Measurements from ENCODE around the gene JPH3.

Gene JPH3

DNA sequence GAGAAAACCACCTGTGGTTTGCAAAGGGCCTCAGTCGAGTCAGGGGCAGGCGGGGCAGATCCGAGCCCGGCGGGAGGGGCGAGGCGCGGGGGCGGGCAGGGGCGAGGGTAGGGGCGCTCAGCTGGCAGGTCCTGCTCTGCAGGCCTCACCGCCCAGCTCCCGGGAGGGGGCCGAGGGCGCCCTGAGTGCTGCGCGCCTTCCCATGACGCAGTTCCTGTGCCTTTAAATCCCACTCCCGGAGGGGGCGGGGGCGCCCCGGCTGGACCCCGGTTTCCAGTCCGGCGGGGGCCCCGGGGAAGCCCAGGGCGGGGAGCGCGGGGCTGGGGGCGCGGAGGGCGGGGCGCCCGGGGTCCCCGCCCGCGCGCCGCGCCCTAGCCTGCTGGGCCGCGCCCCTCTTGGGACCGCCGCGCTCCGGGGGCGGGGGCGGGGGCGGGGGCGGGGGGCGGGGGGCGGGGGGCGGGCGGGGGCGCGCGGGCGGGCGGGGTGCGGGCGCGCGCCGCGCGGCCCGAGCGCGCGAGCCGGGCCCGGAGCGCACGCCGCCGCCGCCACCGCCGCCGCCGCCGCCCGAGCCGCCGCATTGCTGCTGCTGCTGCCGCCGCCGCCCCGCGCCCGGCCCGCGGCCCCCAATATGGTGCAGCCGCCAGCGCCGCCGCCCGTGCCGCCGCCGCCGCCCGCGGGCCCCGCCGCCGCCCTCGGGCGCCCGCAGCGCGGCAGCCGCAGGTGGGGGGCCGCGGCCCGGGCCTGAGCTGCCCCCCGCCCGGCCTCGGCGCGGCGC lies at the start of gene JPH3:
TSS of gene JPH3 (plus strand) at position 508 of the 775 bp plus-strand sequence. CDS start 639 bp downstream, outside the sequence.
- DNase-seq (ENCODE audit: low read depth), result no peak

DNA sequence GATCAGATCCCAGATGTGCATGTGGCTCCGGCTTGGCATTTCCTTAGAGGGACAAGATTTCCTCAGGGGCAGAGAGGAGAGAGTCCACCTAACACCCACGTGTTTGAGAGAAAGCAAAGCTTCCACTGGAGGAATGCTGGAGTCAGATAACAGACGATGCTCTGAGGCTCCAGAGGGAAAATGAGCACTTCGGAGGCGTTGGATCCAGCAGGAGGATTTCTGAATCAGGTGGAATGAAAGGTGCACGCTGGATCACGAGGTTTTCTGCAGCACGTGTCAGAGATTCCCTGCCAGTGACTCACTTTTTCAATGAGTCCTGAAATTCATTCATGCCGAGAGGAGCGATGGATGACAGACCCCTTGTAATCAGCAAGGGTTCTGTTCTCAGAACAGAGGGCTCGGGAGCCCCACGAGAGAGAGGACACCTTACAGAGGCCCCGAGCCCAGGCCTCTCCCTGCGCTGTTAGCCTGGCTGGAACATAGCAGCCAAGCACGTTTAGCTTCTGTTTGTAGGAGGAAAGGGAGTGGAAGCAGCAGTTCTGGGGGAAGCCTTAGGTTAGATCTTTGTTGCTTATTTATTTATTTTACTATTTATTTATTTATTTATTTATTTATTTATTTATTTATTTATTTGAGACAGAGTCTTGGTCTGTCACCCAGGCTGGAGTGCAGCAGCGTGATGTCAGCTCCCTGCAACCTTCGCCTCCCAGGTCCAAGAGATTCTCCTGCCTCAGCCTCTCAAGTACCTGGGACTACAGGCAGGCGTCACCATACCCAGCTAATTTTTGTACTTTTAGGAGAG lies 49.3 kb upstream of the JPH3 start:
- DNase-seq (ENCODE audit: low read depth), result no peak

DNA sequence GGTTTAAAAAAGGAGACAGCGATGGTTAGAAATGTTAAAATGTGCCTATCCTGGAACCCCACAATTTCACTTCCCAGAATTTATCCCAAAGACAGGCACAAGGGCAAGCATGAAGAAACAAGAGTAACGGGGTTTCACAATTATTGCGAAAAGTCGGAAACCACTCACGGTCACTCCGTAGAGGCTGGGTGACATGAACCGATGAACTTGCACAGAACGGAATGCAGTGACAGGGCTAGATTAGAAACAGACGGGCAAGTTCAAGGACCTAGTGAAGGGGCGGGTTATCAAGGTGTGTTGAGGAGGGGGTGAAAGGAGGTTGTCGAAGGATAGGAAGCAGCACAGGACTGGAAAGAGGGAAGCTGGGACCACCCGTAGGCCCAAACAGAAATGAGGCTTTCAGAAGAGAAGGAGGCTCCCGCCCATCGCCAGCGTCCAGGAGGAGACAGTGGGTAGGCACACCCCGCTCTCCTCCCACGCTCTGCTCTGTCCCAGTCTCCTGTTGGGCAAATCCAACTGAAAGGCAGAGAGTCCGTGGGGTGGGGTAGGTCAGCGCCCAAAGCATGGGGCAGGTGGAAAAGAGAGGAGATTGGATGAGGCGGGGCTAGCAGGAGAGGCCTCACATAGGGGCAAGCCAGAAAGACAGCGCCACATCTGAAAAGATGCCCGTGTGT lies 47.4 kb upstream of the JPH3 start:
- DNase-seq (ENCODE audit: low read depth), result no peak

DNA sequence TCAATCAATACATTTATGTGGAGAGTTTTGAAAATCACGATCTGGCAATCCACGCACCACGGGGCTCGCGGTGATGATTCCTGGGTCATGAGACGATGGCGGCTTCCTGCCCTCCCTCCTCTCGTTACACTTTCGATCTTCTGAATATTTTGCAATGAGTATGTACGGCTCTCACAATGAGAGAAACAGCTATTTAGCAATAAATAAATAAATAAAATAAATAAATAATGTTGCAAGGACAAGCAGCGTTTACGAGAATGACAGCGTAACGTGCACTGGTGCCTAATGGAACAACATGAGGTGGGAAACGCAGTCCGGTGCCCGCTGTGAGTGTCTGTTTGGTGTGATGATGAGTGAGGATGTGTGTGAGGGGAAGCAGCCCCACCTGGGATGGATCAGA lies 46.7 kb upstream of the JPH3 start:
- no peak for DNase-seq (ENCODE audit: low read depth)

DNA sequence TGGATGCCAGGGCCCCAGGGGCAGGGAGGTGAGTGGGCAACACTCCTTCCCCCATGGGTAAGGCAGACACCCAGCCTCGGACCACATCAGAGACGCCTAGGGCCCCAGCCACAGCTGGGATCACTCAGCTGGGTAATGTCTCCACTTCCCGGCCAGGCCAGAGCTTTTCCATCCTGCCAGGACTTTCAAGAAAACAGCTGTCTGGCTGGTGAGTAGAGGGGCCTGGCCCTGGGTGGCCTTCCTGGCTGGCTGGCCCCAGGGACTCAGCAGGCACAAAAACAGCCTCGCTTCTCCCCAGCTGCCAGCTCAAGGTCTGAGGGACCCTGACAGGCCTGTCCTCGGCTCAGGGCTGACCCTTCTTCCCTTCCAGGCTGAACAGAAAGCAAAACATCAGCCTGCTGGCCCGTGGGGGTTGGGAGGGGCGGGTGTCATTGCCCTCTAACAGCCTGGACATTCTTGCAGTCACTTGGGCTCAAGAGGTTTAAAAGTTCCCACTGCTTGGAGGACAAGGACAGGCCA lies 45.3 kb upstream of the JPH3 start:
- DNase-seq (ENCODE audit: low read depth), result no peak

DNA sequence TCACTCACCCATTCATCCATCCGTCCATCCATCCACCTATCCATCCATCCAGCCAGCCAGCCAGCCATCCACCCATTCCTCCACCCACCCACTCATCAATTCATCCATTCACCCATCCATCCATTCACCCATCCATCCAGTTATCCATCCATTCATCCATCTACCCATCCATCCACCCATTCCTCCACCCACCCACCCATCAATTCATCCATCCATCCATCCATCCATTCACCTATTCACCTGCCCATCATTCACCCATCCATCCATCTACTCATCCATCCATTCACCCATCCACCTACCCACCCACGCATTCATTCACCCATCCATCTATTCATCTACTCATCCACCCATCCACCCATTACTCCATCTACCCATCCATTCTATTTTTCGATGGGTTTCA lies 43.6 kb upstream of the JPH3 start:
- DNase-seq (ENCODE audit: low read depth), result no peak

DNA sequence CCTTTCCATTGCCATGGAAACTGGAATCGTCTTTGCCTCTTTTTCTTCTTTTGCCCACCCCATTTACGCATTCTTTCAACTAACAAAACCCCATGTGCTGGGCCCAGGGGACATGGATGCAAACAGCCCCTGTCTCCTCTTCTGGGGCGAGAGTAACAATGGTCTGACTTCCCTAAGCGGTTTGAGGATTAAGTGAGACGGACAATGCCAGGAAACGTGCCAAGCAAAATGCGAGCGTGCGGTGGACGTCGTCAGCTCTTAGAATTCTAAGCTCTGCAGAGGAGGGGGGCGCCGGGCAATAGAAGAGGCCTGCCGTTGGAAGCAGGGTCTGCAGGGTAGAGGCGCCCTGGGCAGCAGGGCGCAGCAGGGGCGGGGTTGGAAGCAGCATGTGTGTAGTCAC lies 42.4 kb upstream of the JPH3 start:
- DNase-seq (ENCODE audit: low read depth), result no peak

DNA sequence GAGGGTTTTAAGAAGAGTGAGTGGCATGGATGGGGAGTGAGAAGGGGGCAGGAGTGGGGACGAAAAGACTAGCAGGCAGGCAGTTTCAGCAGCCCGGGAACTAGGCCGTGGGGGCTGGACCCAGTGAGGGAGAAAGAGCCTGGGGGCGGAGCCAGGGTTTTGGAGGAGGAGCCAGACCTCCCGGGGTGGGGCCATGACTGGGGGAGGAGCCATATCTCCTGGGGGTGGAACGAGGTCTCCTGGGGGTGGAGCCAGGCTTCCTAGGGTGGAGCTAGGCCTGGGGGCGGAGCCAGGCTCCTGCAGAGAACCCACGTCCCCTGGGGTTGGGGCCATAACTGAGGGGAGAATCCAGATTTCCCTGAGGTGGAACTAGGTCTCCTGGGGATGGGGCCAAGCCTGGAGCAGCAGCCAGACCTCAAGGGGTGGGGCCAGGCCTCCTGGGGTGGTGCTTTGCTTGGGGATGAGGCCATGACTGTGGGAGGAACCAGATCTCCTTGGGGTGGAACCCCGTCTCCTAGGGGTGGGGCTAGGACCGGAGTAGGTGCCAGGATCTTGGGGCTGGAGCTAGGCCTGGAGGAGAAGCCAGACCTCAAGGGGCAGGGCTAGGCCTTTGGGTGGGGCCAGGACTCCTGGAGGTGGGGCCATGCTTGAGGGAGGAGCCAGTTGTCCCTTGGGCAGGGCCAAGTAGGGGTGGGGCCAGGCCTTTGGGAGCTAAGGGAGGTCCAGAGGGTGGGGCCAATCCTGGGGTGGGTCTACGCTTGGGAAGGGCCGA lies 41.7 kb upstream of the JPH3 start:
- no peak for DNase-seq (ENCODE audit: low read depth)

DNA sequence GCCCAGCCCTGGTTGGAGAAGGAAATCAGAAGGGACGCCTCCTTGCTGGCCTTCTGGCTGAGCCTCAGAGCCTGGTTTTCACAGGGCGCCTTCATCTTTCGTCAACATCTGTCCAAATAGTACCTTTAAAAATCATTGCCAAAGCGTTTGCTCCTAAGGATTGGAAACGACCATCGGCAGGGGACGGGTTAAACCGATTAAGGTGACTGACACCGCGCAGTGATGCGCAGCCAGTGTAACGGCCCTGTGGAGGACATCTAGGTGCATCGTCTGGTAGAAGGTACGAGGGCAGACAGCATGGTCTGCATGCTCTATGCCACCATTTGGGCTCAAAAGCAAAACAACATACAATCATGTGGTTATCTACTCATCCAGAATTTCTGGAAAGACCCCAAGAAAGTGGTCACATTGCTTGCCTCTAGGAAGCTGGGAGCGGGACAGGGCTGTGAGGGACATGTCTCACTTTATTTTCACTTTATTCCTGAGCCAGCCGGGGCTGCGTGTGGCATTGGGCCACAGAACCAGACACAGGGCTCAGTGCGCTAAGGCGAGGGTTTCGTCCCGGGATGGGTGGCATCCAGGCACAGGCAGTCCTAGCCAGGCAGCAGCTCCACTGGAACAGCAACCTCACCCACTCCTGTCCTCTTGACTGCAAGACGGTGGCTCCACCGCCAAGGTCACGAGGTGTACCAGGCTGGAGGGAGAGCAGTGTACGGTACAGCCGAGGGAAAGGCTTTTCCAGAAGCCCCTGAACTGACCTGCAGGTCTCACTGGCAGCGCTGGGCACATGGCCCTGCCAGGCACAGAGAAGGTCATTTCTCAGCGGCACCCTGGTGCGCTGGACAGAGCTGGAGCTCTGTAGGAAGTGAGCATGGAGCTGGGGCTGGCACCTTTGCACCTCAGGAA lies 40.9 kb upstream of the JPH3 start:
- no peak for DNase-seq (ENCODE audit: low read depth)

DNA sequence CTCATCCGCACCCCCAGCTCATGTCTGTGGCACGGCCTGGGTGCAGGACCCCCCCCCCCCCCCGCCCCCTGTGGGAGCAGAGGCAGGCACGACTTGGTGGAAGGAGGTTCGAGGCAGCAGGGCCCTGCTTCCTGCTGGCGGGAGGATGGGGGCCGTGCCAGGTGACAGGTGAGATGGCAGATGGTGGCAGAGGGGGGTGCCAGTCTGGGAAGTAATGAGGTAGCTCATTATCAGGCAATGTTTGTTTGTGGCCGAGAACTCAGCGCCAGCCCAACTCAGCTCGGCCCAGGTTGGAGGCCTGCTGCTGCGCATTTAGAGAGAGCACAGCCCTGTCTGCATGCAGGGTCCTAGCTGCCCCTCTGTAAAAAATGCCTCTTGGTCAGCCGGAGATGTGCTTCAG lies 40.1 kb upstream of the JPH3 start:
- DNase-seq (ENCODE audit: low read depth), result no peak

DNA sequence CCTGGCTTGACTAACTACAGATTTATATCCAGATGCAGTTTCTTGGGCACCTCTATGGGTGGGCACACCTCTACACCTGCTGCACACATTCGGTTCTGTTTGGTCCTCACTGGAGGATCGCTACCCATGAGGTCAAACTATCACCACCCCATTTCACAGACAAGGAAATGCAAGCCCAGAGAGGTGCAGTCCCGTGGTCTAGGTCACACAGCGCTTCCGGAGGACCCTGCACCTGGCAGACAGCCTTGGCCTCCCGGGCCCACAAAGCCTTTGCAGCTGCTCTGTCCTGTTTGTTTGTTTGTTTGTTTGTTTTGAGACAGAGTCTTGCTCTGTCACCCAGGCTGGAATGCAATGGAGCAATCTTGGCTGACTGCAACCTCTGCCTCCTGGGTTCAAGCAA lies 39.3 kb upstream of the JPH3 start:
- no peak for DNase-seq (ENCODE audit: low read depth)

DNA sequence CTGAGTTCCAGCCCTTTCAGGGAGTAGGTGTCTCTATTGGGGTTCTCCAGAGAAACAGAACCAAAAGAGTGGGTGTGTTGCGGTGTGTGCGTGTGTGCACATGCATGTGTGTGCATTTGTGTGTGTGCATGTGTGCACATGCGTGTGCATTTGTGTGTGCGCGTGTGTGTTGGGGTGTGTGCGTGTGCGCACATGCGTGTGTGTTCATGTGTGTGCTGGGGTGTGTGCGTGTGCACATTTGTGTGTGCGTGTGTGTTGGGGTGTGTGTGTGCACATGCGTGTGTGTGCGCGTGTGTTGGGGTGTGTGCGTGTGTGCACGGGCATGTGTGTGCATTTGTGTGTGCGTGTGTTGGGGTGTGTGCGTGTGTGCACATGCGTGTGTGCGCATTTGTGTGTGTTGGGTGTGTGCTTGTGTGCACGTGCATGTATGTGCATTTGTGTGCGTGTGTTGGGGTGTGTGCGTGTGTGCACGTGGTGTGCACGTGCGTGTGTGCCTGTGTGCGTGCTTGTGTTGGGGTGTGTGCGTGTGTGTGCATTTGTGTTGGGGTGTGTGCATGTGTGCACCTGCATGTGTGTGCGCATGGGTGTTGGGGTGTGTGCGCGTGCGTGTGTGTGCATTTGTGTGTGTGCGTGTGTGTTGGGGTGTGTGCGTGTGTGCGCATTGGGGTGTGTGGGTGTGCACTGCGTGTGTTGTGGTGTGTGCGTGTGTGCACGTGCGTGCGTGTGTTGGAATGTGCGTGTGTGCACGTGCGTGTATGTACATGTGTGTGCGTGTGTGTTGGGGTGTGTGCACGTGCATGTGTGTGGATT lies 38.4 kb upstream of the JPH3 start:
- no peak for DNase-seq (ENCODE audit: low read depth)

DNA sequence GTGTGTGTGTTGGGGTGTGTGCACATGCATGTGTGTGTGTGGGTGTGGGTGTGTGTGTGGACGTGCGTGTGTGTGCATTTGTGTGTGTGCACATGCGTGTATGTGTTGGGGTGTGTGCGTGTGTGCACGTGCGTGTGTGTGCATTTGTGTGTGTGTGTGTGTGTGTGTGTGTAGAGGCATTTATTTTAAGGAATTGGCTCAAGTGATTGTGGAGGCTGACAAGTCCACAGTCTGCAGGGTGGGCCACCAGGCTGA lies 37.9 kb upstream of the JPH3 start:
- no peak for DNase-seq (ENCODE audit: low read depth)

DNA sequence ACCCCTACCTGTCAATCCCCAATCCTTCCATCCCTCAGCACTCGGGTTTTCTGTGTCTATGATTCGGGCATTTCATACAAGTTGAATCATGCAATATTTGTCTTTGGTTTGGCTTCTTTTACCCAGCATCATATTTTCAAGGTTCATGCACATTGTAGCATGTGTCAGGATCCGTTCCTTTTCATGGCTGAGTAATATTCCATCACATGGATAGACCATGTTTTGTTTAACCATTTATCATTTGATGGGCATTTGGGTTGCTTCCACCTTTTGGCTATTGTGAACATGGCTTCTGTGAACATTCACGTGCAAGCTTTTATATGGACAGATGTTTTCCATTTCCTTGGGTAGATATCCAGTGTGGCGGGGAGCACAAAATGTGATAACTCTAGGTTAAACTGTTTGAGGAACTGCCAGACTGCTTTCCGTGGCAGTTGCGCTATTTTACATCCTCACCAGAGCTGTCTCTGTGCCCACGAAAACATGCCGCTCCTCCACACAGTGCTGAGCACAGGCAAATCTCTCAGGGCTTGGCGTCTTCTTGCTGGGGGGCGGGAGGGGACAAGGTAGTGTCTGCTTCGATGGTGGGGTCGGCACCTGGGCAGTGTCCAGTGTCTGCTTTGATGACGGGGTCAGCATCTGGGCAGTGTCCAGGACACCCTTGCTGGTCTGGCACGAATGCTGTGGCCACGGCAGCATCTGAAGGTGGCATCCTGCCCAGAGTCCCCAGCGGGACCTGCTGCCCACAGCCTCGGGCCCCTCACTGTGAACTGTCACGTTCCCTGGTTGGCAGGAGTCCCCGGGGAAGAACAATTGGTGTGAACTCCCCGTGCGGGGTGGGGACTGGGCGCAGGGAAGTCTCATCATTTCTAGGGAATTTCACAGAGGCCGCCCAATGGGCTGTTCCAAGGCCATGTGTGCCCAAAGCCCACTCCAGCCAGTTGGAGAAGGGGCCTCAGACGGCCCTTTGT lies 32.4 kb upstream of the JPH3 start:
- DNase-seq (ENCODE audit: low read depth), result no peak

DNA sequence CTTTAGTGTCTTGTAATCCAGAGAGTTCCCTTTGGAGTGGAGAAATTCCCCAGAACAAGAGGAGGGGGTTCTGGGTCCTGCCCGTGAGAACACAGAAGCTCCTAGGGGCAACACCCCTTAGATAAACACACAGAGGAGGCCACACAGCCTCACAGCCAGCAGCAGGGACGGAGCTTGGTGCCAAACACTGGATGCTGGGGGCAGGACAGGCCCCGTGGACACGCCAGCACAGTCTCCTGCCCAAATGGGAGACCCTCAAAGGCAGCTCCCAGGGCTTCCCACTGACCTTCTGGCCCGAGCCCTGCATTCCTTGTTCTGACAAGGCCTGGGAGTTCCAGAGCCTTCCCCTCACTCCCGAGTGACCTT lies 31.8 kb upstream of the JPH3 start:
- DNase-seq (ENCODE audit: low read depth), result no peak

DNA sequence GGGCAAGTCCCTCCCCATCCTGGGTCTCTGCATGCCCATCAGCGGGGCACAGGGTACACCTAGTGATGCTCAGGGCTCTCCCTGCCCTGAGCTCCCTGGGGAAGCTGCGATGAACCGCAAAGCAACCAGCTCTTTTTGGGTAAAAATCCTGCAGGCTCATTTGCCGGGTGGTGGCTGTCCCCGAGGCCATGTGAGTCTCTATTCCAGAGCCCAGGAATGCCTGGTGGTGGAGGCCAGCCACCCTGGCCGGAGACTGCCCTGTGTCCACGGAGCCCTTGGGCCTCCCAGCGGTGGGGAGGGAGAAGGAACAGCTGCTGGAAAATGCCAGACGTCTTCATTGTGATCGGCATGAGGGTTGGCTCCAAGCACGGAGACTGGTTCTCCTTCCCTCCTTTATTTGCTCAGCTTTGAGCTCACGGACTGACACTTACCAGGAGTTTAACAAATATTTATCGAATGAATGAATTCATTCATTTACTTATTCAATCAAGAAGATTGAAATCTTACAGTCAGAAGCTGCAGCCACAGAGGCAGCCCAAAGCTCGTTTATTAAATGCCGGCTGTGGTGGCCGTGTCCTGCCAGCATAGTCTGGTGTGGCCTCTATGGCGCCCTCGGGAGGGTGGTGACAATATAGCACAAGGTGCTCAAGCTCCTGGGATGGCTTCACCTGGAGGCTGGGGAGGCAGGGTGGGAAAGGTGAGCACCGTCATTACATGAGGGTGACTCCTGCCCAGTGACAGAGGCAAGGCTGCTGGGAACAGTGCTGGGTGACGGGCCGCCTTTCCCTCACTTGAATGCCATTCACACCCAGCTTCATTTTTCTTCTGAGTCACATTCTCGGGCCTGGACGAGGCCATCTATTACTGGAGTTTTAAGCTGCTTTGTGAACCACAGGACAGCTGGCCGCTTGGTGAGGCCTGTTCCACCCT lies 31.1 kb upstream of the JPH3 start:
- no peak for DNase-seq (ENCODE audit: low read depth)

DNA sequence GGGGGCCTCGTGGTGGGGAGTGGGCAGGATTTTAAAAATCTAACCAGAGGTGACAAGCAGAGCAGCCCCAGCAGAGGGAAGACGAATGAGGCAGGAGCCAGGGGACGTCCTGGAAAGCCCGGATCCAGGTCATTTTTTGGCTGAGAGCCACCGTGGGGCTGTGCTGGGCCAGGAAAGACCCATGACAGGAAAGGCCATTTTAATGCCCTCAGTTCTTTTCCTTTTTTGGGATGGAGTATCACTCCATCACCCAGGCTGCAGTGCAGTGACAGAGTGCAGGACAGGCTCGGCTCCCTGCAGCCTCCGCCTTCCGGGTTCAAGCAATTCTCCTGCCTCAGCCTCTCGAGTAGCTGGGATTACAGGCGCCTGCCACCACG lies 30.5 kb upstream of the JPH3 start:
- no peak for DNase-seq (ENCODE audit: low read depth)

DNA sequence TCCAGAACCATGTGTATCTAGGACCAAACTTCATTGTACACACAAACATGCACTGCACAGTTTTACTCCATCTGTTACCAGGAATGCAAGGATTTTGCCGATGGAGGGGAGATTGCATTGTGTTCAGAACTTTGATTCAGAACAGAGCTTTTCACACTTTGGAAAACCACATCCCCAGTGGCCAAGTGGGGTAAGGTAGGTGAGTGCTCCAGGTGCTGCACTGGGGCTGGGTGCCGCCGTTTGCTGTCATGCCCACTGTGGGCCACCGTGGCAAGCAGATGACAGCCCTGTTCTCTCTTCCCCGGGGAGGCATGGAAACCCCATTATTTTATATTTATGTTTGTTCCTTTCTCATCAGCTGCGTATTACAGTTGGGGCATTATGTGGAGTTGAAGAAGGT lies 29.3 kb upstream of the JPH3 start:
- DNase-seq (ENCODE audit: low read depth), result no peak

Measured in stimulated activated CD8-positive, alpha-beta memory T cell treated with anti-CD3 and anti-CD28 coated beads, Interleukin-12 subunit alpha, Interleukin-12 subunit beta, amount 100 ng/mL, for 1 hour (primary cell).